Vagina (tissue), 2 donors: ENCODE measurements around the gene CEND1.

ENCODE experiments used
- POLR2AphosphoS5 ChIP-seq, 2 donors: sonication (generic); formaldehyde crosslinking; IDR thresholded peaks; one replicate each; pipeline ENCODE4 v1.9.0; 2017; ENCODE audit warnings: antibody characterized with exemption in 2 of 2, mild to moderate bottlenecking in 2 of 2, low read depth in 1 of 2; ENCODE audit not compliant: insufficient read depth in 1 of 2
- TF ChIP-seq, protein P1 (sequence below), 3 experiments: fragments of 450-650 bp in 2 of 3; fragments of 200-600 bp in 1 of 3; sonication (generic) in 1 of 3; IDR thresholded peaks; one replicate each; pipeline ENCODE4 v1.5.1; 2017 to 2019; ENCODE audit warnings: antibody characterized with exemption in 3 of 3, mild to moderate bottlenecking in 2 of 3, moderate library complexity in 2 of 3

DNA sequence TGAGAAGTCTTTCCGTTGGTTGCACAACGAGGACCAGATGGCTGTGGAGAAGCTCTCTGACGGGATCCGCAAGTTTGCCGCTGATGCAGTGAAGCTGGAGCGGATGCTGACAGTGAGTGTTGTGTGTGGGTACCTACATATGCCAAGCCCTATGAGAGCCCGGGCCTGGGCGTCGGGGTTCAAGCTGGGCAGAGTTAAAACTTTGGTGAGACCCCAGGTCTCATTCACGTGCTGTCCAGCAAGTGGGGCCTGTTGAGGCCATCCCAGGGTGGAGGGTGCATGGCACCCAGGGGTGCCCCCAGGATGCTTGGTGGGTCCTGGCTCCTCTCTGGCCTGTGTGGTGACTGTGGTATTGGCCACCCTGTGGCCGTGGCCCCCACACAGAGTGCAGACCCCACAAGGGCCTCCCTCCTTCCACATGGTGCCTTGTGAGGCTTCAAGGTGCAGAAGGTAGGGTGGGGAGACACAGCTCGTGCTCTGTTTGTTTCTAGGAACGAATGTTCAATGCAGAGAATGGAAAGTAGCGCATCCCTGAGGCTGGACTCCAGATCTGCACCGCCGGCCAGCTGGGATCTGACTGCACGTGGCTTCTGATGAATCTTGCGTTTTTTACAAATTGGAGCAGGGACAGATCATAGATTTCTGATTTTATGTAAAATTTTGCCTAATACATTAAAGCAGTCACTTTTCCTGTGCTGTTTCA, 25.4 kb downstream of the CEND1 start:
- no peak for TF ChIP-seq POLR2AphosphoS5 (IDR thresholded peaks at IDR 0.05; ENCODE audit: insufficient read depth in 1 of 2, low read depth in 1 of 2)
- TF ChIP-seq, protein P1, sequence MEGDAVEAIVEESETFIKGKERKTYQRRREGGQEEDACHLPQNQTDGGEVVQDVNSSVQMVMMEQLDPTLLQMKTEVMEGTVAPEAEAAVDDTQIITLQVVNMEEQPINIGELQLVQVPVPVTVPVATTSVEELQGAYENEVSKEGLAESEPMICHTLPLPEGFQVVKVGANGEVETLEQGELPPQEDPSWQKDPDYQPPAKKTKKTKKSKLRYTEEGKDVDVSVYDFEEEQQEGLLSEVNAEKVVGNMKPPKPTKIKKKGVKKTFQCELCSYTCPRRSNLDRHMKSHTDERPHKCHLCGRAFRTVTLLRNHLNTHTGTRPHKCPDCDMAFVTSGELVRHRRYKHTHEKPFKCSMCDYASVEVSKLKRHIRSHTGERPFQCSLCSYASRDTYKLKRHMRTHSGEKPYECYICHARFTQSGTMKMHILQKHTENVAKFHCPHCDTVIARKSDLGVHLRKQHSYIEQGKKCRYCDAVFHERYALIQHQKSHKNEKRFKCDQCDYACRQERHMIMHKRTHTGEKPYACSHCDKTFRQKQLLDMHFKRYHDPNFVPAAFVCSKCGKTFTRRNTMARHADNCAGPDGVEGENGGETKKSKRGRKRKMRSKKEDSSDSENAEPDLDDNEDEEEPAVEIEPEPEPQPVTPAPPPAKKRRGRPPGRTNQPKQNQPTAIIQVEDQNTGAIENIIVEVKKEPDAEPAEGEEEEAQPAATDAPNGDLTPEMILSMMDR (IDR thresholded peaks at IDR 0.05): no peak
